GM12878 (cell line): ENCODE results near the gene FTO.

Experiments used
- CTCF ChIP-seq, 3 experiments: IDR thresholded peaks in 2 of 3; conservative IDR thresholded peaks in 1 of 3; 2 replicates each; pipeline ENCODE4 v1.5.1; 2011; ENCODE audit warnings: low read depth in 3 of 3, low read length in 3 of 3, mild to moderate bottlenecking in 3 of 3, control low read depth in 2 of 3, moderate library complexity in 2 of 3, inconsistent platforms in 1 of 3, mixed read lengths in 1 of 3; ENCODE audit not compliant: control insufficient read depth in 2 of 3, insufficient read depth in 1 of 3; ENCODE audit errors: extremely low read depth in 1 of 3
- HCFC1 ChIP-seq: fragments of 150-350 bp; IDR thresholded peaks from 2 replicates; pipeline ENCODE4 v1.6.1; 2014; ENCODE audit warnings: low read length
- MTA2 ChIP-seq: fragments of 450-650 bp; IDR thresholded peaks from 2 replicates; pipeline ENCODE4 v1.6.1; 2016; ENCODE audit warnings: low read depth, mild to moderate bottlenecking, moderate library complexity
- POLR2AphosphoS2 ChIP-seq: IDR thresholded peaks from 2 replicates; pipeline ENCODE4 v1.6.1; 2011; ENCODE audit warnings: low read depth, mild to moderate bottlenecking, low read length, improper control_type of control experiment, moderate library complexity

GRCh38 chr16:53673189-53673588 lies 30.8 kb upstream of the FTO start:
- TF ChIP-seq CTCF (IDR thresholded peaks at IDR 0.05 in 2 of 3, conservative IDR thresholded peaks at IDR 0.05 in 1 of 3; ENCODE audit: control insufficient read depth in 2 of 3, extremely low read depth in 1 of 3, insufficient read depth in 1 of 3, low read depth in 3 of 3, low read length in 3 of 3) (no peak), POLR2AphosphoS2 (no peak), MTA2 (no peak), HCFC1 (no peak)
